ENCODE results near the gene ZNF560. TPM values are rescaled to one million over a fixed set of nuclear protein-coding genes. Genes with fewer than 3 reads are reported as not detected.

ZNF560 gene
- total and polyA plus RNA-seq, 2 of the 13 experiments (the other 11 are each of a cell fraction or from before 2014, with no cell fraction given): not detected

- 11% methylated on average over 4 of the region's 4 CpGs for WGBS (ENCODE audit: low lambda C conversion rate)
- BruUV-seq (replicated peaks): no TSS peak
- intact Hi-C loops (cut with micrococcal nuclease; ENCODE audit: unreplicated experiment): no loop called here
- H4K20me1 ChIP-seq (ENCODE audit: insufficient read depth, low read length): no peaks in the 10 kb centered on the region
- ChIA-PET CTCF (ENCODE audit: low intra/inter-chr PET ratio, low total read pairs) (no interaction called here), POLR2A (no interaction called here)
- ATAC-seq (no peak), FAIRE-seq (no peak), DNase-seq (ENCODE audit: low spot score) (no peak)
- no peak overlapping the region for H2AFZ ChIP-seq (ENCODE audit: low read length)
- no peak overlapping the region for H3K4me3 ChIP-seq (replicated peaks in 1 of 3; ENCODE audit: insufficient read depth in 1 of 3, low read depth in 2 of 3, low read length in 3 of 3)
- no peak overlapping the region for H3K9ac ChIP-seq (ENCODE audit: insufficient read depth, low read depth, low read length)
- no peak overlapping the region for H3K4me2 ChIP-seq (ENCODE audit: low read depth, low read length)
- H3K27me3 ChIP-seq (ENCODE audit: control insufficient read depth in 1 of 2, insufficient read depth in 2 of 2, low read length in 2 of 2): no peaks in the 10 kb centered on the region
- peak; percentile 100 for TF ChIP-seq ZNF816 (CRISPR knock-in tag; IDR thresholded peaks at IDR 0.05; ENCODE audit: borderline replicate concordance)
- no peak for TF ChIP-seq SMARCC2 (IDR thresholded peaks at IDR 0.05)
- H3K27ac ChIP-seq (ENCODE audit: extremely low read length, insufficient read depth, low read length): no peak overlapping the region
- H3K79me2 ChIP-seq (ENCODE audit: insufficient read depth, low read length): no peaks in the 10 kb centered on the region
- peaks cover 94% of the 10 kb centered on the region for H3K9me3 ChIP-seq (ENCODE audit: low read length)
- in situ Hi-C loops (cut with HindIII; ENCODE audit: extremely low pct_ligation_motif_present, low pct_unique_long_range_greater_than_20kb): no loop called here
- no peaks in the 10 kb centered on the region for H3K36me3 ChIP-seq (replicated peaks in 1 of 2; ENCODE audit: control insufficient read depth in 1 of 2, insufficient read depth in 2 of 2, low read length in 2 of 2)
- no peaks in the 10 kb centered on the region for H3K4me1 ChIP-seq (ENCODE audit: insufficient read depth, low read length)
These were observed 36.5 kb downstream of the ZNF560 start for GRCh38 chr19:9461938-9462337.

- FAIRE-seq (no peak), DNase-seq (ENCODE audit: low spot score) (no peak), ATAC-seq (peak; percentile 43)
- H3K79me2 ChIP-seq (ENCODE audit: insufficient read depth, low read length): no peaks in the 10 kb centered on the region
- peaks cover 86% of the 10 kb centered on the region for H3K9me3 ChIP-seq (ENCODE audit: low read length)
- peaks cover 10% of the 10 kb centered on the region; the same call in 1 of the 2 replicates for H3K4me1 ChIP-seq (ENCODE audit: insufficient read depth, low read length)
- ChIA-PET POLR2A (no interaction called here), CTCF (ENCODE audit: low intra/inter-chr PET ratio, low total read pairs) (no interaction called here)
- H3K4me2 ChIP-seq (ENCODE audit: low read depth, low read length): peak overlapping the region; percentile 74
- H4K20me1 ChIP-seq (ENCODE audit: insufficient read depth, low read length): no peaks in the 10 kb centered on the region
- WGBS (ENCODE audit: low lambda C conversion rate): 40% methylated on average over 13 of the region's 13 CpGs
- no peak overlapping the region for H3K27ac ChIP-seq (ENCODE audit: extremely low read length, insufficient read depth, low read length)
- peak overlapping the region; percentile 69 for H2AFZ ChIP-seq (ENCODE audit: low read length)
- H3K36me3 ChIP-seq (replicated peaks in 1 of 2; ENCODE audit: control insufficient read depth in 1 of 2, insufficient read depth in 2 of 2, low read length in 2 of 2): no peaks in the 10 kb centered on the region
- in situ Hi-C loops (cut with HindIII; ENCODE audit: extremely low pct_ligation_motif_present, low pct_unique_long_range_greater_than_20kb): no loop called here
- 0 out of 2 replicates have a peak overlapping the region, but pooled peaks have one; percentile 22 for H3K9ac ChIP-seq (ENCODE audit: insufficient read depth, low read depth, low read length)
- TF ChIP-seq ZNF253 (CRISPR knock-in tag; IDR thresholded peaks at IDR 0.05; ENCODE audit: borderline replicate concordance): no peak
- no peak for TF ChIP-seq PPARG (CRISPR knock-in tag; conservative IDR thresholded peaks at IDR 0.05)
- peak; percentile 33 for TF ChIP-seq CTCF (CRISPR knock-in tag; IDR thresholded peaks at IDR 0.05)
- TF ChIP-seq SAP130 (CRISPR knock-in tag; IDR thresholded peaks at IDR 0.05; ENCODE audit: low read depth): 0 out of 2 replicates have a peak, but pooled peaks have one; percentile 26
- peak; percentile 79; the same call in 1 of the 2 replicates for TF ChIP-seq IRF2 (CRISPR knock-in tag; IDR thresholded peaks at IDR 0.05)
- no peak for TF ChIP-seq ZKSCAN5 (CRISPR knock-in tag; IDR thresholded peaks at IDR 0.05)
- no peaks in the 10 kb centered on the region for H3K27me3 ChIP-seq (ENCODE audit: control insufficient read depth in 1 of 2, insufficient read depth in 2 of 2, low read length in 2 of 2)
- no TSS peak for BruUV-seq (replicated peaks)
- intact Hi-C loops (cut with micrococcal nuclease; ENCODE audit: unreplicated experiment): no loop called here
- H3K4me3 ChIP-seq (replicated peaks in 1 of 3; ENCODE audit: insufficient read depth in 1 of 3, low read depth in 2 of 3, low read length in 3 of 3): peak overlapping the region; percentile 40 to 54 (median 51)
These were observed 42.3 kb downstream of the ZNF560 start for GRCh38 chr19:9456018-9456689.
